ENCODE measurements around the gene TCHH. TPM values are rescaled to one million over a fixed set of nuclear protein-coding genes. Genes with fewer than 3 reads are reported as not detected.
A peak's percentile ranks its signal among the peaks of the same experiment; 100 is the strongest.

Gene TCHH
- total RNA-seq, 1 donor from 2014 or later: not detected

DNA sequence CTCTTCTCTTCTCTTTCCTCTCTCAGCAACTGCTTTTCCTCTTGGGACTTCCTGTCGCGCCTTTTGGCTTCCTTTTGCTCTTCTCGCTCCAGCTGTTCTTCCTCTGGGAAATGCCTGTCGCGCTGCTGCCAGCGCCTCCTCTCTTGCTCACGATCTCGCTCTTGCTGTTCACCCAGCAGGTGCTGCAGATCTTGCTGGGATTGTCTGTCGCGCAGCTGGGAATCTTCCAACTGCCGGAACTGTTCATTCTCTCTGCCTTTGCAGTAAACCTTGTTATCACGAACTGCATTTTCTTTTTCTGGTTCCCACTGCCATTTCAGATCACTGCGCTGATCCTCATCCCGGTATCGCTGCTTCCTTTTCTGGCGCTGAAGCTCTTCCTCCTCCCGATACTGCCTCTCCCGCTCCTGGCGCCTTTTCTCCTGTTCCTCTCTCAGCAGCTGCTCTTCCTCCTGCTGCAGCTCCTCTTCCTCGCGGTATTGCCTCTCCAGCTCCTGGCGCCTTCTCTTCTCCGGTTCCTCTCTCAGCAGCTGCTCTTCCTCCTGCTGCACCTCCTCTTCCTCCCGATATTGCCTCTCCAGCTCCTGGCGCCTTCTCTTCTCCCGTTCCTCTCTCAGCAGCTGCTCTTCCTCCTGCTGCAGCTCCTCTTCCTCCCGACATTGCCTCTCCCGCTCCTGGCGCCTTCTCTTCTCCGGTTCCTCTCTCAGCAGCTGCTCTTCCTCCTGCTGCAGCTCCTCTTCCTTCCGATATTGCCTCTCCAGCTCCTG lies 5.8 kb downstream of the TCHH start:
- Mint-ChIP-seq H3K36me3 (ENCODE audit: insufficient read depth) (peaks cover 9% of the 10 kb centered on the region), H3K4me3 (ENCODE audit: low read depth) (no peak overlapping the region), H3K27me3 (peaks cover 11% of the 10 kb centered on the region), H3K4me1 (ENCODE audit: low read depth) (no peaks in the 10 kb centered on the region), H3K9me3 (ENCODE audit: low read depth) (no peaks in the 10 kb centered on the region), H3K27ac (no peak overlapping the region)
- TF ChIP-seq, protein P1, sequence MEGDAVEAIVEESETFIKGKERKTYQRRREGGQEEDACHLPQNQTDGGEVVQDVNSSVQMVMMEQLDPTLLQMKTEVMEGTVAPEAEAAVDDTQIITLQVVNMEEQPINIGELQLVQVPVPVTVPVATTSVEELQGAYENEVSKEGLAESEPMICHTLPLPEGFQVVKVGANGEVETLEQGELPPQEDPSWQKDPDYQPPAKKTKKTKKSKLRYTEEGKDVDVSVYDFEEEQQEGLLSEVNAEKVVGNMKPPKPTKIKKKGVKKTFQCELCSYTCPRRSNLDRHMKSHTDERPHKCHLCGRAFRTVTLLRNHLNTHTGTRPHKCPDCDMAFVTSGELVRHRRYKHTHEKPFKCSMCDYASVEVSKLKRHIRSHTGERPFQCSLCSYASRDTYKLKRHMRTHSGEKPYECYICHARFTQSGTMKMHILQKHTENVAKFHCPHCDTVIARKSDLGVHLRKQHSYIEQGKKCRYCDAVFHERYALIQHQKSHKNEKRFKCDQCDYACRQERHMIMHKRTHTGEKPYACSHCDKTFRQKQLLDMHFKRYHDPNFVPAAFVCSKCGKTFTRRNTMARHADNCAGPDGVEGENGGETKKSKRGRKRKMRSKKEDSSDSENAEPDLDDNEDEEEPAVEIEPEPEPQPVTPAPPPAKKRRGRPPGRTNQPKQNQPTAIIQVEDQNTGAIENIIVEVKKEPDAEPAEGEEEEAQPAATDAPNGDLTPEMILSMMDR (IDR thresholded peaks at IDR 0.05; ENCODE audit: unreplicated experiment): no peak
- DNase-seq (ENCODE audit: low spot score, unreplicated experiment): no peak

DNA sequence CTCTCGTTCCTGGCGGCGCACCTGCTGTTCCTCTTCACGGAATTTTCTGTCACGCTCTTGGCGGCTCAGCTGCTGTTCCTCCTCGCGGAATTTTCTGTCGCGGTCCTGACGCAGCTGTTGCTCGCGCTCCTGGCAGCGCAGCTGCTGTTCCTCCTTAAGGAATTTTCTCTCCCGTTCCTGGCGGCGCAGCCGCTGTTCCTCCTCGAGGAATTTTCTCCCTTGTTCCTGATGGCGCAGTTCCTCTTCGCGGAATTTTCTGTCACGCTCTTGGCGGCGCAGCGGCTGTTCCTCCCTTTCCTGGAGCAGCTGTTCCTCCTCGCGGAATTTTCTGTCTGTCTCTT lies 6.4 kb downstream of the TCHH start:
- Mint-ChIP-seq H3K36me3 (ENCODE audit: insufficient read depth) (peaks cover 9% of the 10 kb centered on the region), H3K27ac (no peak overlapping the region), H3K9me3 (ENCODE audit: low read depth) (no peaks in the 10 kb centered on the region), H3K4me3 (ENCODE audit: low read depth) (no peak overlapping the region), H3K27me3 (peaks cover 12% of the 10 kb centered on the region), H3K4me1 (ENCODE audit: low read depth) (no peaks in the 10 kb centered on the region)
- no peak for DNase-seq (ENCODE audit: low spot score, unreplicated experiment)
- TF ChIP-seq, protein P1 (IDR thresholded peaks at IDR 0.05; ENCODE audit: unreplicated experiment): no peak

GRCh38 chr1:152107984-152108881 lies 7.0 kb downstream of the TCHH start:
- TF ChIP-seq, protein P1 (IDR thresholded peaks at IDR 0.05; ENCODE audit: unreplicated experiment): no peak
- Mint-ChIP-seq H3K36me3 (ENCODE audit: insufficient read depth) (peaks cover 9% of the 10 kb centered on the region), H3K27me3 (peaks cover 19% of the 10 kb centered on the region), H3K4me1 (ENCODE audit: low read depth) (no peaks in the 10 kb centered on the region), H3K4me3 (ENCODE audit: low read depth) (peak overlapping the region; percentile 37), H3K27ac (peak overlapping the region; percentile 46), H3K9me3 (ENCODE audit: low read depth) (no peaks in the 10 kb centered on the region)
- no peak for DNase-seq (ENCODE audit: low spot score, unreplicated experiment)

DNA sequence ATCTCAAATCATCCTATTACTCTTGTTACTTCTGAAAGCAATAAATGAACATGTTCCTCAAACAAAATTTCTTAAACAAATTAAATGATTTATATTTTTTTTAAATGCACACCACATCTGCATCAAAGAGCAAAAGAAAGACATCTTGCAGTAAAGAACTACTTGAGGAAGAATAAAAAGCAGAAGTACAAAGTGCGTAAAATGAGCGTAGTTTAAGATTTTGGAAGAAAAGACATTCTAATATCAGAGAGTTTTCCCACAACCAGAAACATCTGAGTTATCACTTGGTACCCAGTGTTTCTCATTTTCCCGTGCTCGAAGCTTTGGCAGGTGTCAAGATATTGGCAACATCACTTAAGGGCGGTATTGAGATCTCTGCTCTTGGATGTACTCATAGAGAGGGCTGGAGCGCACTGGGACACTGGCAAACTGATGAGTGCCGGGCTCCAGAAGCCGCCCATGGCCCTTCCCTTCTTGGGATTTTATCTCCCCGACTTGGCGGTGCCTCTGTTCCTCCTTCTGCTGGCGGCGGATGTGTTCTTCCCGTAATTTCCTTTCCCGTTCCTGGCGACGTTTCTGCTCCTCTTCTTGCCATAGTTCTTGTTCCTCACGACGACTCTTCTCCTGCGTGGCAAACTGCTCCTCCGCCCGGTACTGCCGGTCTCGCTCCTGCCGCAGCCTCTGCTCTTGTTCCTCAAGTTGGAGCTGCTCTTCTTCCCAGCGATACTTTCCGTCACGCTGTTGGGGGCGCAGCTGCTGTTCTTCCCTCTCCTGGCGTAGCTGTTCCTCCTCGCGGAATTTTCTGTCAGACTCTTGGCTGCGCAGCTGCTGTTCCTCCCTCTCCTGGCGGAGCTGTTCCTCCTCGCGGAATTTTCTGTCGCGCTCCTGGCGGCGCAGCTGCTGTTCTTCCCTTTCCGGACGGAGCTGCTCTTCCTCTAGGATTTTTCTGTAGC lies 7.9 kb downstream of the TCHH start:
- TF ChIP-seq, protein P1 (IDR thresholded peaks at IDR 0.05; ENCODE audit: unreplicated experiment): no peak
- no peak for DNase-seq (ENCODE audit: low spot score, unreplicated experiment)
- Mint-ChIP-seq H3K27me3 (peaks cover 24% of the 10 kb centered on the region), H3K4me3 (ENCODE audit: low read depth) (no peak overlapping the region), H3K4me1 (ENCODE audit: low read depth) (no peaks in the 10 kb centered on the region), H3K36me3 (ENCODE audit: insufficient read depth) (peaks cover 9% of the 10 kb centered on the region), H3K27ac (no peak overlapping the region), H3K9me3 (ENCODE audit: low read depth) (no peaks in the 10 kb centered on the region)
